Activated CD8-positive, alpha-beta memory T cell treated with anti-CD3 and anti-CD28 coated beads, Interleukin-2, amount 50 U/mL, for 24 hours (primary cell): ENCODE measurements around the gene ABCA2.

Experiments
- DNase-seq: peaks from one replicate; pipeline ENCODE4 v3.0.0-alpha.2; 2020; ENCODE audit errors: extremely low read depth

The ABCA2 gene

DNA sequence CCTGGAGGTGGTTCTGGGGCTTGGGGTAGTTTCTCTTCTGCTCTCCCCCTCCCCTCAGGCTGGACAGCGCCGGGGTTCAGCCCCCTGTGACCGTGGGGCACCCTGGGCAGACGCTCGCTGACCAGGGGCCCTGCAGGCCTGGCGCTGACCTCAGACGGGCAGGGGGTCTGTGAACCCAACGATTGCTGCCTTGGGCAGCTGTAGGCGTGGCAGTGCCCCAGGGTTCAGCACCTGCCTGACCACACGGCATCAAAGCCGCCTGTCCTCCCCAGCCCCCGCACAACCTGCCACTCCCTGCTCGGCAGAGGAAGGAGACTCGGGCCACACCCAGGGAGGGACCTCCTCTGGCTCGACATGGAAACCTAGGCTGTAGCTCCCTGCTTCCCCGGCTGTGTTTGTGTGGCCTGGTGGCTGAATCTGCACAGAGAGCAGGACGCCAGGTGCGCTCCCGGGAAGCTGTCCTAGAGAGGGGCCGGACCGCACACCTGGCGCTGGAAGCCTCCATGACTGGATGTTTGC lies 63.8 kb downstream of the ABCA2 start:
- no peak for DNase-seq

DNA sequence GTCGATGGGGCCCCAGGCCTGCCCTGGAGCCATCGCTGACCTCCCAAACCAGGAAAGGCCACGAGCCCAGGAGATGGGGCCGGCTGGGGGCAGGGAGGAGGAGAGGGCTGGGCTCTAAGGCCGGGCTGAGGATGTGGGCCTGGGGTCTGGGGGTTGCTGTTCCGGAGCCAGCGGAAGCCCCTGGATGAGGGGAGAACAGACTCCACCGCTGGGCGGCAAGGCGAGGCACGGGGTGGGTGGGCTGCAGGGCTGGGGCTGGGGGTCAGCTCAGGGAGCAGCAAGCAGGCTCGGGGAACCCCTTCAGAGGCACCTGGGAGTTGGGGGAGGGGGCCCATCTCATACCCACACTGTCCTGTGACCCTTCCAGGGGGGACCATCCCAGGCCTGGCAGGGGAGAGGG lies 64.3 kb downstream of the ABCA2 start:
- no peak for DNase-seq

DNA sequence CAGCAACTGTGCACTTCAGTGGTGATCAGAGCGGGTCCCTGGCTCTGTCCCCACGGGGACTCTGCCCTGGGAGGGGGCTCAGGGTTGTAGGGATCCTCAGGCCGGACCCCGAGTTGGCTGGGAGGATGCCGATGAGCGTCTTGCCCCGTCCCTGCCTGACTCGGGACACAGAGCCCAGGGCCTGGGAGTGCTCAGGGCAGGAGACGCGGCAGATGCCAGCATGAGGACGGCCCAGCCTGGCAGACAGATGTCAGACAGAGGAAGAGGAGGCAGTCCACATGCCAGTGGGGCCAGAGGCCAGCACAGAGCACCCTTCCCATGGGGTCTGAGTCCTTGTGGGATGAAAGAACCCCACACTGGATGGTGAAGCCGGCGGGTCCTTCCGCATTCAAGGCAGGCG lies 64.7 kb downstream of the ABCA2 start:
- no peak for DNase-seq

DNA sequence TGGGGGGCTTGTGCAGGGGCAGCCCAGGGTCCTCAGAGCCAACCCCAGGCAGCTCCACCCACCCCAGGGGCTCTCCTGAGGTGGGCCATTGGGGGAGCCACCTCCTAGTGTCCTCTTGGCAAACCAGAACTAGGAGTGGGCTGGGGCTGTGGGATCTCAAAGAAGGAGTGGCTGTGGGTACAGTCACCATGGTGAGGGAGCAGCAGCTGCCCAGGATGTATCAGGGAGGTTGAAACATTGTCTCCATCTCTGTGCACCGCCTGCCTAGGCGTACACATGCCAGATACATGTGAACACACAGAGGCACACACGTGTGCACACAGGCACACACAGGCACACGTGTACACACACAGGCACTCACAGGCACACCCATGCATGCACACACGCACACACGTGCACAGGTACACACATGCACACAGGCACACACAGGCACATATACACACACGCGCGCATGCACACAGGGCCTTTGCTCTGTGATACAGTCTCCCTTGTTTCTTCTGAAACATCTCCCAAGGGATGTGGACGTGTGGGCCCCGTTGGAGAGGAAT lies 65.3 kb downstream of the ABCA2 start:
- DNase-seq, result no peak

DNA sequence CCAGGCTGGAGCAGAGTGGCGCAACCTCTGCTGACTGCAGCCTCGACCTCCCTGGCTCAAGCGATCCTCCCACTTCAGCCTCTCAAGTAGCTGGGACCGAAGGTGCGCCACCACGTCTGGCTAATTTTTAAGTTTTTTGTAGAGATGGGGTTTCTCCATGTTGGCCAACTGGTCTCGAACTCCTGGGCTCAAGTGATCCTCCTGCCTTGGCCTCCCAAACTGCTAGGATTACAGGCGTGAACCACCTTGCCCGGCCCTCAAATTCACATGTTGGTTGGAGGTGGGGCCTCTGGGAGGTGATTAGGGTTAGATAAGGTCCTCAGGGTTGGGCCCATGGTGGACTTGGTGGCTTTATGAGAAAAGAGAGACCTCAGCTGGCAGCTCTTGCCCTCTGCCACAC lies 65.9 kb downstream of the ABCA2 start:
- no peak for DNase-seq

DNA sequence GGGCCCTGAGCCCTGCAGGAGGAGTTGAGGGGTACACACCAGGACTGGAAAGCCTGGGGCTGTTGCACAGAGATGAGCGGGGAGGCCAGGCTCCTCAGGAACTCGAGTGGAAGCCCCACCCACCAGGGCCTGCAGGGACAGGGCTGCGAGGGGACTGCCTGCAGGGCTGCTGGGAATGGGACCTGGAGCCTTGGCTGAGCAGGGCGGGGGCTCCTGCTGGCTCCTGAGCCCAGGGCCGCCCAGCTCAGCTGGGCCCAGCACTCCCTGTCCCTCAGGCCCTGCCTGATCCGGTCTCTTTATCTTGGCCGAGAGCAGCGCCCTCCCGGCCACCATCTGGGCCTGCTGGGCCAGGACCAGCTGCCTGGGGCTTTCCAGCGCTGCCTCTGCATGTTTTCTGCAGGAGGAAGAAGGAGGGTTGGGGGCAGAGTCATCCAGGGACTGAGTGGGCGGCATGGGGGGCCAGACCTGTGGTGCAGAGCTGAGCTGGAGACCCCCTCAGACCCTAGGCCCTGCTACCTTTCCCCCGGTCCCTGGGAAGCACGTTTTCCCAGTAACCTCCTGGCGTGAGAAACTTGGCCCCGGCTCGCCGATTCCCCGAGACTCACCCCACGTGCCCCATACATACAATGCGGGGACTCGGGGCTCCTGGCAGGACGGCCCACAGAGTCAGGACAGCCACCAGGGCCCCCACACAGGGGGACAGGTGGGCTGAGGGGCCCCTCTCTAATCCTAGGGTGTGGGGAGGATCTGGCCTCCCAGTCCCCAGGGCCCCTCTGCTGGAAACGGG lies 66.6 kb downstream of the ABCA2 start:
- DNase-seq, result no peak

DNA sequence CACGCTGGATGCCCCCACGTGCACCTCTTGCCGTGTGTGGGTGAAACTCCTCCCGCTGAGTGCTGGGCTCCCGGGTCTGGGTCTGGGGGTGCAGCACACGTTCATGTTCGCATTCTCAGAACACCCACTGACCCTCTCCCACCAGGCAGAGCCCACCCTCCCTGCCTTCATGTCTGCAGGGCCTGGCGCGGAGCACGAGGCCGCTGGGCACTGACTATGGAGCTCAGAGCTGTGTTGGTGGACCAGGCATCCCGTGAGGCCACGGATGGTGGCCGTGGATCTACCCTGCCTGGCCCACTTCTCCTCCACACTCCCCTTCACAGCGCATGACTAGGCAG lies 67.1 kb downstream of the ABCA2 start:
- DNase-seq, result no peak

DNA sequence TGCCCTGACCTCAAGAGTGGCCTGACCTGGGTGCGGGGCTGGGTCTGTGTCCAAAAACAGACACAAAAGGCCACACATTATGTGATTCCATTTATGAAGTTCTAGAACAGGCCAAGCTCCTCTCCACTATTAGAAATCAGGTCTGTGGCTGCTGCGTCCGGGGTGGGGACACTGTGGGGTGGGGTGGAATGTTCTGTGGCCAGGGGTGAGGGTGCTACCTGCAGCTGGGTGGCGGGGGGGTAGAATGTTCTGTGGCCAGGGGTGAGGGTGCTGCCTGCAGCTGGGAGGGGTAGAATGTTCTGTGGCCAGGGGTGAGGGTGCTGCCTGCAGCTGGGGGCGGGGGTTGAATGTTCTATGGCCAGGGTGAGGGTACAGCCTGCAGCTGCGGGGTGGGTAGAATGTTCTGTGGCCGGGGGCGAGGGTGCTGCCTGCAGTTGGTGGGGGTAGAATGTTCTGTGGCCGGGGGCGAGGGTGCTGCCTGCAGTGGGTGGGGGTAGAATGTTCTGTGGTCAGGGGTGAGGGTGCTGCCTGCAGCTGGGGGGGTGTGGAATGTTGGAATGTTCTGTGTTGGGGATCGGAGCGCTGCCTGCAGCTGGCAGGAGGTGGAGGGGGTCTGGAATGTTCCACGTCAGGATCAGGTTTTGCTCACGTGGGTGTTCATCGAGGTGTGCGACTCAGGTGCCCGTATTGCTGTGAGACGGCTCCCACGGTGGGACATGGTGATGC lies 67.7 kb downstream of the ABCA2 start:
- no peak for DNase-seq

DNA sequence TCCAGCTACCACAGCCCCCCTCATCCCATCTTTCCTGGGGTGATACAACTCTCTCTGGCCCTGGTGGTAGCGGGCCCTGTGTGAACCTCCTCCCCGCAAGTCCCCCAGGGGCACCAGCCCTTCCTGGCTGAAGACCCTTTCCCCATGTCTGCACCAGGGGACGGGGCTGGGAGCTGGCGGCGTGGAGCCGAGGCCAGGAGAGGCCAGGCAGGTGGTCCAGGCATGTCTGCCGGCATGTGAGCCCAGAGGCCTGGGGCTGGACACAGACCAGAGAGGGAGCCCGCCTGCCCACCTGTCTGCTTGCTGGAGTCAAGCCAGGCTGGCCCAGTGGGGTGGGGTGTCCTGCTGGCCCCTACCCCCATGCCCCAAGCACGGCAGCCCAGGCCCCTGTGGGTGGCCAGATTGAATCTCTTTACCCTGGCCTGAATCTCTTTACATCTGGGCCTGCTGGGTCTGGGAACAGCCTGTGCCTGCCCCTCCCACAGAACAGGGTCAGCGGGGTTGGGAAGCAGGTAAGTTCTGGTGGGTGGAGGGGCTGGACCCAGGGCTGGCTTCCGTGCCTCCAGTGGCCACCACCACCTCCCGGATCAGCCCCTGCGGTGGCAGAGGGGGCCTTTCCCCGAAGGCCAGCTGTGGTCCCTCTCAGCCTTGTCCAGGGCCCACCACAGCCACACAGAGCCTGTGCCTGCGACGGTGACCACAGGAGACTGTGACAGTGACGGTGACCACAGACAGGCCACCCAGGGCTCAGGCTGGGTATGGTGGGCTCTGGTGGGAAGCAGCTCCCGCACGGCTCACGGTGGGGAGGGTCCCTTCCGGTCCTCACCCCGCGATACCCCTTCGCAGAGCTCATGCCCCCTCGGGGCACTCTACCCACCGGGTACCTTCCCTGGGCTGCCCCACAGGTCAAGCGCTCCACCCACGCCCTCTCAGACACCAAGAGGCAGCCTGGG lies 68.9 kb downstream of the ABCA2 start:
- no peak for DNase-seq

DNA sequence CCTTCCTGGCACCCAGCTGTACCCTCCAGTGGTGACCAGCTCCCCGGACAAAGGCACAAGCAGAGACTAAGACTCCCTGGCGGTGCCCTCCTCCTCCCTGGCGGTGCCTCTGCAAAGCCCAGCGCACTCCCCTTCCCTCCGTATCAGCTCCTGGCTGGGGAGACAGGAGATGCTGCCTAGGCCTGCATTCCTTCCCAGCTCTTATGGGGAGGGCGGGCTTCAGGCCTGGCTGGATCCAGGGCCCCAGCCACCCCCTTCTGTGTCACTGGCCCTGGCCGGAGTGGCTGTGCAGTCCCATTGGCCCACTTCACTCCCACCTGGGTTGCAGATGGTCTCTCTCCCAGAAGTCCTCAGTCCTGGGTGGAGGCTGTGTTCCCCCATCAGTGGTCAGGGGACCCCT lies 69.6 kb downstream of the ABCA2 start:
- no peak for DNase-seq

DNA sequence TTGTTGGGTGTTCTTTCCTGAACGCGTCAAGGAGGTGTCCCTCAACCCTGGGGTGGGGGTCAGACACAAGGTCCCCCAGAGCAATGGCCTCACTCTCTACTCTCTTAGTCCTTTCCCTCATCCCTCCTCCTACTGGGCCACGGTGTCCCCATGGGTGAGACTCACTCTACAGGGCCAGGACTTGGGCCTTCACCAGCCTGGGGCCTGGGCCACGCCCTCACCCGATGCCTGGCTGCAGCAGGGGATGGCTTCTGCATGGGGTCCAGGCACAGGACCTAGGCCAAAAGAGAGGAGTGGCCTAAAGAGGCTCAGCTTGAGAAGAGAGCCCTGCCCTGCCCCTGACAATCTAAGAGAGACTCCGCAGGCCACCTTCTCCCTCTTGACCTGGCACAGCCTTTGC lies 70.1 kb downstream of the ABCA2 start:
- DNase-seq, result no peak

DNA sequence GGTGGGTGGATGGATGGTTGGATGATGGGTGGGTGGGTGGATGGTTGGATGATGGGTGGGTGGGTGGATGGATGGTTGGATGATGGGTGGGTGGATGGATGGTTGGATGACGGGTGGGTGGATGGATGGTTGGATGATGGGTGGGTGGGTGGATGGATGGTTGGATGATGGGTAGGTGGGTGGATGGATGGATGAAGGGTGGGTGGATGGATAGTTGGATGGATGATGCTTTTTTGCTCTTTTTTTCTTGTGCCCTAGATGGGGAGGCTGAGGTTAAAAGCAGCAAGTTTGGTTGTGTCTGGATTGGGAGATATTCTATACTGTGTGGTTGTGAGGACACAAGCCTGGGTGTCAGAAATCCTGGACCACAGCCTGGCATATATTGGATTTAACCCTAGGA lies 70.6 kb downstream of the ABCA2 start:
- DNase-seq, result no peak
